ENCODE results near the gene C19orf25.

- TF ChIP-seq CTCF (IDR thresholded peaks at IDR 0.05 in 2 of 3, conservative IDR thresholded peaks at IDR 0.05 in 1 of 3; ENCODE audit: insufficient read depth in 2 of 3, low read depth in 1 of 3, low read length in 3 of 3) (no peak), REST (IDR thresholded peaks at IDR 0.05; ENCODE audit: borderline replicate concordance) (no peak), REST (CRISPR knock-in tag; IDR thresholded peaks at IDR 0.05; ENCODE audit: low read depth) (no peak), FOXA1 (IDR thresholded peaks at IDR 0.05; ENCODE audit: borderline replicate concordance) (no peak), HINFP (tag; conservative IDR thresholded peaks at IDR 0.05; ENCODE audit: low read depth) (no peak), FOXO4 (CRISPR knock-in tag; IDR thresholded peaks at IDR 0.05) (no peak), CBX5 (IDR thresholded peaks at IDR 0.05; ENCODE audit: borderline replicate concordance, low read depth) (no peak), SRSF7 (optimal IDR thresholded peaks at IDR 0.05; ENCODE audit: low read depth, low read length) (no peak), ZNF785 (CRISPR knock-in tag; IDR thresholded peaks at IDR 0.05) (no peak), FOXK1 (CRISPR knock-in tag; IDR thresholded peaks at IDR 0.05; ENCODE audit: borderline replicate concordance) (no peak), NR3C1 (CRISPR knock-in tag; IDR thresholded peaks at IDR 0.05) (no peak), GABPA (tag; conservative IDR thresholded peaks at IDR 0.05; ENCODE audit: low read depth) (no peak)
These were observed 45.0 kb downstream of the C19orf25 start for GRCh38 chr19:1434040-1434366.

Measured in K562 (cell line).